Liver (tissue), 3 donors: ENCODE measurements around the gene RNU11.
A peak's percentile ranks its signal among the peaks of the same experiment; 100 is the strongest.

Experiments
- CTCF ChIP-seq: fragments of 150-350 bp; IDR thresholded peaks from 2 replicates; pipeline ENCODE4 v1.5.1; 2017; ENCODE audit warnings: improper control_type of control experiment, low read depth, low read length; ENCODE audit not compliant: missing input control
- RAD21 ChIP-seq, 2 donors: IDR thresholded peaks; 2 replicates each; pipeline ENCODE4 v1.6.1; 2016; ENCODE audit warnings: antibody characterized with exemption in 2 of 2, mild to moderate bottlenecking in 2 of 2
- donor health status: healthy.
- donor health status: healthy.

GRCh38 chr1:28642847-28643635 lies 5.4 kb upstream of the RNU11 start, which contains the start of gene TAF12:
- TF ChIP-seq CTCF, result peak; percentile 25
- TF ChIP-seq RAD21 (IDR thresholded peaks at IDR 0.05), result peak; percentile 53 to 64
